Inflammatory macrophage treated with lipopolysaccharide for 1 hour (primary cell): Measurements from ENCODE around the gene TAF4B.
"Not testable (repeated sequence)": the region's sequence is repeated elsewhere in the genome, so short reads cannot be mapped to it uniquely, and the experiment has no call there.

Experiments
- DNase-seq, 2 donors: peaks; one replicate each; pipeline ENCODE4 v3.0.0-alpha.2; 2020 to 2022

The TAF4B gene

GRCh38 chr18:26307161-26307773 lies 81.0 kb downstream of the TAF4B start:
- peak; percentile 23 to 47 for DNase-seq

GRCh38 chr18:26309281-26309680 lies 83.0 kb downstream of the TAF4B start:
- no peak for DNase-seq

DNA sequence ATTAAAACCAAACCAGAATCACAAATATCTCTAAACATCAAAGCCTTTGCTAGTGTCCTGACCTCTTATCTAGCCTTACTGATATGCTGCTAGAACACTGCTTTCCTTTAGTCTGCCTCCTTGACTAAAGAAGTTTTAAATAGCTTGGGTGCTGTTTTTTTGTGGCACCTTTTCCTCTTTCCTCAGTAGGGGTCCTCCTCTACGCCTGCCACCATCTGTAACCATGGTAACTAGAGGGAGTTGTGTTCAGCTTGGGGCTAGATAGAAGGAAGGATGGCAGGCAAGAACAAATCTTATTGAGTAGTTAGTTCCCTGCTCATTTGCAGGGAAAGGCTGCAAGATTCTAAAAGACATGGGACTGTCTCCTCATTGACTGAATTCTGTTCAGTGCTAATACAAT lies 86.0 kb downstream of the TAF4B start:
- no peak for DNase-seq

- DNase-seq = no peak
Measured at GRCh38 chr18:26317398-26317797, 91.2 kb downstream of the TAF4B start.

GRCh38 chr18:26320686-26321085 lies 94.4 kb downstream of the TAF4B start:
- DNase-seq = no peak

- DNase-seq = no peak
Measured at GRCh38 chr18:26322890-26323653, 96.8 kb downstream of the TAF4B start.

DNA sequence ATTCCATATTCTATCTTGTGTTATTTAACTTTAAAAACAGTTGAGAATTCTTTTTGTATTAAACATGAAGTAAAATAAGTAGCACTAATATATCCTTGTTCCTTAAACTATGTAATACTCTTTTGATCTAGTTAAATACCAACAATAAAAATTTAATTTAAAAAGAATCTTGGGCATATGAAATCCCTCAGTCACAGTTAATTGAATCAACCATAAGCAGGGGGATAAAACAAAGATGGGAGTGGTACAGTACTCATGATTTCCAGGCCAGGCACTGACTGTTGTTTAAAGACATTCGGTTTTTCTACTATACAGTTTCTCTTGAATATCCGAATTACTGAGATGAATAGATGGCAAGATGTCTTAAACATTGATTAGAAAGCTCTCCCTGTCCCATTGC lies 99.5 kb downstream of the TAF4B start:
- DNase-seq = no peak

DNA sequence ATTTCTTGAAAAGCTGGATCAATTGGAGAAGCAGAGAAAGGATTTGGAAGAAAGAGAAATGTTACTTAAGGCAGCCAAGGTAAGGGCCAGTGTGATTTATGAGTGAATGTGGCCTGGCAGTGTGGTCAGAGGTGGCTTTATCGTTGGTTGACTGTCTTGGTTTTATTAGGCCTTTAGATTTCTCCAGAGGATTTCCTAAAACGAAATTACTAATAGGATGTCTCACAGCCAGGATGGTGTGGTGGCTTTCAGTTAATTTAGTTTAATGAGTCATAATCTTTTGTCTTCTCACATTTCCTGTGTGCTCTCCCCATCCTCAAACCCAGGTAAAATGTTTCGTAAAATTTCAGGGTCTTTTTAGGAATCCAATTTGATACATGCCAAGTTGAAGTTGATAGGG lies 100.8 kb downstream of the TAF4B start:
- DNase-seq = no peak

DNA sequence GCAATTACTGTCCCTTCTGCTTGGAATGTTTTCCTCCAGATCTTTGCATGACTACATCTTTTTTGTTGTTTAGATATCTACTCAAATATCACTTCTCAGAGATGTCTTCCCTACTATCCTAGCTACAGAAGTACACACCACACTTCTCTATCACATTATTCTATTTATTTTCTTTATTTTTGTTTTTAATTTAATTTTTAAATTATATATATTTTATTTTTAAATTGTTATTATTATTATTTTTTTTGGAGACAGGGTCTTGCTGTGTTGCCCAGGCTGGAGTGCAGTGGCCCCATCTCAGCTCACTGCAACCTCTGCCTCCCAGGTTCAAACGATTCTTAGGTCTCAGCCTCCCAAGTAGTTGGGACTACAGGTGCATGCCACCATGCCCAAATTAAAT lies 106.7 kb downstream of the TAF4B start:
- DNase-seq = no peak

DNA sequence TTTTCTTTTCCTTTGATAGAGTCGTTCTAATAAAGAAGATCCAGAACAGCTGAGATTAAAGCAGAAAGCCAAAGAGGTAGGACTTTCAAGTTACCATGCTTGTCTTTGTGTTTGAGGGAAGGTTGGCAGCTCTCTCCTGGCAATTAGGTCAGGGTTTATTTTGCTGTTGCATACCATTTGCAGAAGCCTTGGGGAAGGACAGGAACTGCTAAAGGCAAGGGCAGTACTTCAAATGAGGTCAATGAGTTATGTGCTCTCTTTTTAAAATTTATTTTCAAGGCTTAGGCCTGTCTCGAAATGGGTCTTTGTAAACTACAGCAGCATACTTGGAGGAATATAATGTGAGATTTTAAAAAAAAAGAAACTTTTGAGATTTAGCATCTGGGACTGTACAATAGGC lies 108.9 kb downstream of the TAF4B start:
- no peak for DNase-seq

DNA sequence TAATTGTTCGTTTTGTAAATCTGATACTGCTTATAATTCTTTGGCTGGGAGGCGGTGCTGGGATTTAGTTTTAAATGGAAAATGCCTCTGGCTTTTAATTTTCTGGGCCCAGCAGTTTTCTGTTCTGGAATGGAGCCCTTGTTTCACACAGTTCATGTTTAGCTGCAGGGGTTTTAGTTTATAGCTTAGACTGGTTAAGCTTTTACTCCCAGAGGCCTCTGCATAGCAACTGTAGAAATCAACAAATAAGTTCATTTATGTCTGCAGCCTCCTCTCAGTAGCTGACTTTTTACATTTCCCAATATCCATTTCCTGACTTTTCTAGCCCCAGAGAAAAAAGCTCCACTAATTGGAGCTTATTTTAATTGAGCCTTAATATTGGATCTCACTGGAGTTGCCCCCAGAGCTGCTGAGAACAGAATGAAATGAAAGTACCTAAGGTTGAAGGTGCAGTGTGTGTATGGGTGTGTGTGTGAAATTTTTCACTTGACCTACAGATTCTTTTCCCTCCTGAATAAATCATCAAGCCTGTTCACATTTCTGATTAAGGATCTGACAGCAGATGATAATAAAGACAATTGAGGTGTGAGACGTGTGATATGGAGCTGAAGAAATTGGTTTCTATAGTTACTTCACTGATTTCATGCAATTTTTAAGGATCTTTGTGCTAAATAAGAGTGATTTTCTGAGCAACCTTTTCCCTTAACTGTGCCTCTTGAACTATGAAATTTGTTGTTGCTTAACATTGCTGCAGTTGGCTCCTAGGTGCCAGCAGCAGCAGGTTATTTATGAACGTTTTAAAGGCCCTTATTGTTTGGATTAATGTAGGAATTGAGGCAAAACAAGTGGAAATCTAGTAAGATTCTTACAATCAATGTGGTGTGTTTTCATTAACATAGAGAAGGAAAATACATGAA lies 109.6 kb downstream of the TAF4B start:
- no peak for DNase-seq

- no peak for DNase-seq
Measured at GRCh38 chr18:26336572-26336971, 110.3 kb downstream of the TAF4B start.

- no peak for DNase-seq
Measured at GRCh38 chr18:26342646-26343045, 116.4 kb downstream of the TAF4B start.

DNA sequence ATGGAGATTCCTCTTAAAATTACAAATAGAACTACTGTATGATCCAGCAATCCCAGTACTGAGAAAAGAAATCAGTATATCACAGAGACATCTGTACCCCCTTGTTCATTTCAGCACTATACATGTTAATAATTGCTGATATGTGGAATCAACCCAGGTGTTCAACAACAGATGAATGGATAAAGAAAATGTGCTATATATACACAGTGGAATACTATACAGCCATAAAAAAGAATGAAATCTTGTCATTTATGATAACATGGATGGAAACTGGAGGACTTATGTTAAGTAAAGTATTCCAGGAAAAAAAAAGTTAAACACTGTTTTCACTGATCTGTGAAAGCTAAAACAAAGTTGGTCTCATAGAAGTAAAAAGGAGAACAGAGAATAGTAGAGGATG lies 124.7 kb downstream of the TAF4B start:
- no peak for DNase-seq

DNA sequence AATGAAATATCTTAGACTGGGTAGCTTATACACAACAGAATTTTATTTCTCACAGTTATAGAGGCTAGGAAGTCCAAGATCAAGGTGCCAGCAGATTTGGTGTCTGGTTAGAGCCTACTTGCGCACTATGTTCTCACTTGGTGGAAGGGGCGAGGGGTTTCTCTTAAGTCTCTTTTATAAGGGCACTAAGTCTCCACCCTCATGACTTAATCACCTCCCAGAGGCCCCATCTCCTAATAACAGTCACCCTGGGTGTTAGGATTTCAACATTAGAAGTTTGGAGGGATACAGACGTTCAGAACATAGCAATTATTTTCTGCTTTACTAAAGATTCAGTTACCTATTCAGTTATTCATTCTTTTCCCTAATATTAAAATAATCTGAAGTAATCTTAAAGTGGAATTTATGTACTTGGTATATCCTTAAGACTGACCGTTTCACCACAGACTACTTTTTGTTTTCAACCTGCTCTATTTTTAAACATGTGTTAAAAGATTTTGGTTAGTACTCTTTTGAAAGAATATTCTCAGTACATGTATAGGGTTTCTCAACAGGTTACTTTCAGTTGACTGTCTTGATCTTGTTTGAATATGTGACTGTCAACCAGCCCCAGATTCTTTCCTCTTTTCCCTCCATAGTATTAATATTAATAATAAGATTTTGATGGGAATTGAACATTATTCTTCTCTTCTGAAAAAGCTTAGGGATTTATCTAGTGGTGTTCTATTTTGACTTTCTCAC lies 130.0 kb downstream of the TAF4B start:
- no peak for DNase-seq

DNA sequence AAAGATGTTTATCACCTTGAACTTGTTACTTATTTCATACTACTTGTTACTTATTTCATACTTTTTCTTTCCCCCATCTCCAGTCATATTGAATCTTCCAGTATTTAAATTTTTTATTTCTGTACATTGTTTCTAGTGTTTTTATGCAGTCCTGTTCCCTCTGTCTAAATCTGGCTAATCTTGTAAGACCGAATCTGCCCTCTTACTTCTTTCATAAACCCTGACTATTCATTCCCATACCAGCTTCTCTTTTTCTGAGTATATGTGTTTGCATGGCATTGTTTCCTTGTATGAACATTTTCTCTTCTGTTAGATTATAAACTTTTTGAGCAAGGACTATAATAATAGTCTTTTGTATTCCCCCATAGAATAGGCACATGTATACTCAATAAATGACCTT lies 131.7 kb downstream of the TAF4B start:
- no peak for DNase-seq

GRCh38 chr18:26362021-26362420 lies 135.8 kb downstream of the TAF4B start:
- no peak for DNase-seq

DNA sequence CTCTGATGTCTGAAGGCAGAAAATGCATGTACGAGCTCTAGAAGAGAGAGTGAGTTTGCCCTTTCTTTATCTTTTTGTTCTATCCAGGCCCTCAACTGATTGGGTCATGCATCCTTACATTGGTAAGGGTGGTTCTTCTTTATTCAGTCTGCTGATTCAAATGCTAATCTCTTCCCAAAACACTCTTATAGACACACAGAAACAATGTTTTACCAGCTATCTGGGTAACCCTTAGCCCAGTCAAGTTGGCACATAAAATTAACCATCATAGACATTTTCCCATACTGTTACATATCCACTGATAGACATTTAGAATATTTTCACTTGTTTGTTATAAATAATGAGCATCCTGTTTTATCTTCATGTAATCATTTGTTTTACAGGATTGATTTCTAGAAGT lies 141.2 kb downstream of the TAF4B start:
- DNase-seq = no peak

DNA sequence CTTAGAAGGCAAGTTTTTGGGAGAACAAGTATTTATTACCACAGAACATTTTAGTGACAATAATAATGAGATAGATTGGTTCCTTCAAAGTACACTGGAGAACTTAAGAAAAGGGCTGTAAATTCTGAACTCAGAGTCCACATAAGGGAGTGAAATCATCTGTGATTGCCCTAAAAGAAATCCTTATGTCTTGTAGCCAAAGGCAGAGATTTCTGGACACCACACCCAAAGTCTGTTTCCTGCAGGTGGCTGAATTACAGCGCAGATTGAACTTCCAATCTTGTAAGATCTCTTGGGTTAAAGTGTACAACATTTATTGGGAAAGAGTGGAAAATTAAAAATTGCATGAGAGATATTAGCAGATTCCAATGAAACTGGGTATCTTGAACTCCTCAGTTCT lies 143.8 kb downstream of the TAF4B start:
- no peak for DNase-seq

- no peak for DNase-seq
Measured at GRCh38 chr18:26376105-26376504, 149.9 kb downstream of the TAF4B start.

DNA sequence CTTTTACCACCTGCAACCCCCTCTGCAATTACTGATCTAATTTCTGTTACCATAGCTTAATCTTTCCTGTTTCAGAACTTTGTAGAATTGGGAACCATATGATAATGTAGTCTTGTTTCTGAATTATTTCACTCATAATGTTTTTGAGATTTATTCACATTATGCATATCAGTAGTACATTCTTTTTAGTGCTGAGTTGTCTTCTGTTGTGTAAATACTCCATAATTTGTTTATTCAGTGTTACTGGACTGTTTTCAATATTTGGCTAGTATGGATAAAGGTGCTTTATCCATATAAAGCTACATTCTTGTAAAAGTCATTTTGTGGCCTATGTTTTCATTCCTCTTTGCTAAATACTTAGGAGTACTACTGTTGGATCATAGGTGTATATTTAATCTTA lies 152.5 kb downstream of the TAF4B start:
- DNase-seq = no peak

DNA sequence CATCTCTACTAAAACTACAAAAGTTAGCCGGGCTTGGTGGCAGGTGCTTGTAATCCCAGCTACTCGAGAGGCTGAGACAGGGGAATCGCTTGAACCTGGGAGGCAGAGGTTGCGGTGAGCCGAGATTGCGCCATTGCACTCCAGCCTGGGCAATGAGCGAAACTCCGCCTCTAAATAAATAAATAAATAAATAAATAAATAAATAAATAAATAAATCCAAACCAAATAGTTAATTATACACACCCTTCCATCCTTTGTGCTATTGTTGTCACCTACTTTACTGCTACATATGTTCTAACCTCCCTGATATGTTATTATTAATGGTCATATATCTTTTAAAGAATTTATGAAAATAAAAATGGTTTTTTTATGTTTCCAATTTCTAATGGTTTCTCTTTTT lies 155.3 kb downstream of the TAF4B start:
- DNase-seq = not testable (repeated sequence)
